AG20443 (cell line): ENCODE measurements around the gene ARHGAP18.

Experiments
- DNase-seq: peaks from one replicate; pipeline ENCODE4 v3.0.0; 2012; ENCODE audit warnings: low spot score, mixed read lengths

The ARHGAP18 gene

DNA sequence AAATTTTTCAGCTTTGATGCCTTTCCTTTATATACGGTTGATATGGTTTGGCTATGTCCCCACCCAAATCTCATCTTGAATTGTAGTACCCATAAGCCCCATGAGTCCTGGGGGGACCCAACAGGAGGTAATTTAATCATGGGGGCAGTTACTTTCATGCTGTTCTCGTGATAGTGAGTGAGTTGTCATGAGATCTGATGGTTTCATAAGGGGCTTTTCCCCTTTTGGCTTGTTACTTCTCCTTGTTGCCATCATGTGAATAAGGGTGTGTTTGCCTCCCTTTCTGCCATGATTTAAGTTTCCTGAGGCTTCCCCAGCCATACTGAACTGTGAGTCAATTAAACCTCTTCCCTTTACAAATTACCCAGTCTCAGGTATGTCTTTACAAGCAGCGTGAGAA is 66.8 kb downstream of the ARHGAP18 start:
- no peak for DNase-seq

DNA sequence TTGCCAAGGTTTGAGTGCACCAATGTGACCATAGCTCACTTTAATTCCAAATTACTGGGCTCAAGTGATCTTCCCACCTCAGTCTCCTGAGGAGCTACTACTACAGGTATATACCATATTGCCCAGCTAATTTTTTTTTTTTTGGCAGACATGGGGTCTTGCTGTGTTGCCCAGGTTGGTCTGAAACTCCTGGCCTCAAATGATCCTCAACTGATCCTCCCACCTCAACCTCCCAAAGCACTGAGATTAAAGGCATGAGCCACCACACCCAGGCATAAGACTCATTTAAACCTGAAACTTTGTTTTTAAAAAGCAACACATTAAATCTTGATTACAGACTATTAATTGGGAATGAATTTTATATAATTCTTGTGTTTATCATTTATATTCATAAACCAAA is 67.7 kb downstream of the ARHGAP18 start:
- no peak for DNase-seq

DNA sequence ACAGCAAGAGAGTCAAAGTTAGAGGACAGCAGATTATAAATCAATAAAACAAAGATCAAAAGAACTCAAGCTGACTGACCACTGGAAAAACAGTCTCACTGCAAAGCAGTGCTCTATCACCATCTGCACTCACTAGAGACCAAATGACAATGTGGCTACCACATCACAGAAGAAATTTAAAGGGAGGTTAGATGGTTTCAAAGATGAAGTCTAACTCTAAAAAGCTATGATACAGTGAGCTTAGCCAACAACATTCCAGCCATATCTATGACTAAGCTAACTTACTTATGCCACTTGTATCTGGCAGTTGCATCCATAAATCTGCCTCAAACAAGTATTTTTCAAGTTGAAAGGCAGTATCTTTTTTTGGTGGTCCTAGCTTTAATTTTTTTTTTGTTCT is 68.6 kb downstream of the ARHGAP18 start:
- DNase-seq: peak; percentile 43

DNA sequence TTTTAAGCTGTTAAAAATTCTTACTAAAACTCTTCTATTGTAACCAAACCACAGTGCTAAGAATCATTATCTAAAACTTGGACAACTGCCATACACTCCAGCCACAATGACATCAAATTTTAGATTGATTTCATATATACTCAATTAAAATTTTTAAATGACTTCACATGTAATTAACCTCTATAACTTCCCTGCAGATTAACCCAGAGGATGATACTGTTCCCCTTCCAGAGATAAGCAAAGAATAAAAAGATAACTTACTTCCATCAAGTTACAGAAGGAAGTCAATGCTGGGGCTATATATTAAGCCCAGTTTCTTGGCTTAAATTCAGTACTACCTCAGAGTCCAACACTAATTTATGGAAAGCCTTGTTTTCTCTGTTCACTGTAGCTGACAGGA is 71.3 kb downstream of the ARHGAP18 start:
- no peak for DNase-seq

DNA sequence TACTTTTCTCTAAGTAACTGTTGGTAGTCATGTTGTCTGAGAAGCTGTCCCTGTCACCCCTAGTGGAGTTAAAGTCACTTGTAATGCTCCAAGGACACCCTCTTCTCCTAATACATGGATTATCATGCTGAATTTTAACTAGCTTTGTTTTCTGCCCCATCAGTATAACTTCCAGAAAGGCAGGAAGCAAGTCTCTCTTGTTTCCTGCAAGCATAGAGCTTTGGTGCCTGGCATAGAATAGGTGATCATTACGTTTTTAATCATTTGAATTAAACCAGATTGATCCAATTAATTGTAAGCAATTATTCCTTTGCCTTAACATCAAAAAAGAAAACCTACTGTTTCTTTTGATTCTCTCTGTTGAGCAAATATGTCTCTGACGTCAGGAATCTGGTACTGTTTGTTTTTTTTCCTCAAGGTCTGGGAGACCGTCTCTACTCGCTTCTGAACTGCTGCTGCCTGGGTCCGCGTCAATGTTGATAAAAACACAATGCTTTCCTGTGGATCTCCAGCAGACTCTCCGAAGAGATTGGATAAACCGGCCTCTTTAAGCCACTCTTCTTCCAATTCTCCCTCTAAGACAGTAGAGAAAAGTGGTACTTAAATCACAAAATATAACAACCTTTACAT is 71.8 kb downstream of the ARHGAP18 start:
- no peak for DNase-seq

DNA sequence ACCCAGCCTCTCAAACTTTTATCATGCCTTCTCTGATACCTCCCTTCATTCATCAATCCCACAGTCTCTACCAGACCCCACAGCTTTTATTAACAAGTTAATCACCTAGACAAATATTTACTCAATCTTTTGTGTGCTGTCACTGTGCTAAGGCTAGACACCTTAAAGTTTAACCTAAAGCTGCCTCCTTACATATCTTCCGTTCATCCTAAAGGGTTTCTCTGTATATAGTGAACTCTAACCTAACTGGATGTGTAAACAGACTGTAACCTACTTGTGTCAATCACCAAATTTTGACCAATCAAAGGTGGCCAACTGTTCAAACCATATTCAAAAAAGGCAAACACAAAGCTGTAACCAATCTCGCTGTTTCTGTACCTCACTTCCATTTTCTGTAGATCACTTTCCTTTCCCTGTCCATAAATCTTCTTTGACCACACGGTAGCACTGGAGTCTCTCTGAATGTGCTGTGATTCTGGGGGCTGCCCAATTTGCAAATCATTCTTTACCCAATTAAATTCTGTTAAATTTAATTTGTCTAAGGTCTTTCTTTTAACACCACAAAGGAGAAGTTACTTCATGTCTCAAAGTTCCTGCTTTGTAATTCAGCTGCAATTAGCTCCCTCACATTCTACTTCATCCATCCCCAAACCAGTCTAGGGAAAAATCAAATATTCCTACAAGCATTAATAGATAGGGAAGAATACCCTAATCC is 72.5 kb downstream of the ARHGAP18 start:
- DNase-seq: no peak

DNA sequence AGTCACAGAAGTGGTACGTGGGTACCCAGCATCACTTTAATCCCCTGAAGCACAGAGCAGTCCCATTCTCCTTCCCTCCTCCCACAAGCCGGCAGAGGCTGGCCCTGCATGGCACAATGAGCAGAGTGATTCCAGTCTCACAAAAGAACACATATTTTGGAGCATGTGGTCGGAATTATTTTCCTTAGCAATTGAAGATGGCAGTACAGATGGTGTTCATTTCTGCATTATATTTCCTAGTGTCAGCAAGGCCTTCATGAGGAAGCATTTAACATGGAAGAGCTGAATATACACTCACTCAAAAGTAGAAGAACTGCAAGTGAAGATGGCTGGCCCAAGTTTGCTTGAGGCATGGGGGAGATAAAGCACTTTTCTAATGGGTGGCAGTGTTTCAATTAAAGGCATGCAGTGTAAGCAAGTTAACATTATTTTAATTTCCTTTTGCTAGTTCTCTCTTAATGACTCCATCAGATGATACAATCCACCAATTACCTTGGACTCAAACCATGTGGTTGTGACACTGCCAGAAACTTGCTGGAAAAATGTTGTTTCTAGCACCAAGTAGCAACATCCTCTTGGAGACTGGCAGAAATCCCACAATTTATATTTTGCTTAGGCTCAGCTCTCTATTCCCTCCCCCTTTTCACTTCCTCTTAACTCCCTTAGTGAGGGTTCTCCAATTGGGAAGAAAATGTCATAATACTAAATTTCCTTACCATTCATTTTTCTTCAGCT is 74.4 kb downstream of the ARHGAP18 start:
- DNase-seq: peak; percentile 34

DNA sequence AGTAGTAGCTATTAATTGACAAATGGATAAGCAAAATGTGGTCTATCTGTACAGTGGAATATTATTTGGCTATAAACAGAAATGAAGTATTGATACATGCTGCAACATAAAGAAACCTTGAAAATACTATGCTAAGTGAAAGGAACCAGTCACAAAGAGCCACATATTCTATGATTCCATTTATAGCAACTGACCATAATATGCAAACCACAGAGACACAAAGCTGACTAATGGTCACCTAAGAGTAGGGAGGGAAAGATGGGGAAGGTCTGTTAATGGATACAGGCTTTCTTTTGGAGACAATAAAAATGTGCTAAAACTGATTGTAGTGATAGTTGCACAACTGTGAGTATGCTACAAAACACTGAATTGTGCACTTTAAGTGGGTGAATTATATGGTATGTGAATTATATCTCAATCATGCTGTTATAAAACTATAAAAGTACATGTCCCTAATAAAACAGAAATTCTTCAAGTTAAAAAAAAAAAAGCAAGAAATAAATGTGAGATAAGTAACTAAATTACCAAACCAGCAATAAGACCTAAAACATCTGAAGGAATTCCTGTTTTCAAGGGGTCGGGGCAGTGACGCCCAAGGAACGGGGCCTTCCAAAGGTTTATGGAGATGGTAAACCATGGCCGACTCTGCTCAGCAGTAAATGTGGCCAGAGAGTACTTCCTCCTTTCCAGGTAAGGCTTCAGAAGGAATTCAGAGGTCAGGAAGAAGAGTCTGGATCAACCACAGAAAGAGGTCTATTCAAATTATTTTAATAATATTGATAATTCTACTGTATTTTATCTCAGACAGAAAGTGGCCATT is 75.4 kb downstream of the ARHGAP18 start:
- DNase-seq: no peak

DNA sequence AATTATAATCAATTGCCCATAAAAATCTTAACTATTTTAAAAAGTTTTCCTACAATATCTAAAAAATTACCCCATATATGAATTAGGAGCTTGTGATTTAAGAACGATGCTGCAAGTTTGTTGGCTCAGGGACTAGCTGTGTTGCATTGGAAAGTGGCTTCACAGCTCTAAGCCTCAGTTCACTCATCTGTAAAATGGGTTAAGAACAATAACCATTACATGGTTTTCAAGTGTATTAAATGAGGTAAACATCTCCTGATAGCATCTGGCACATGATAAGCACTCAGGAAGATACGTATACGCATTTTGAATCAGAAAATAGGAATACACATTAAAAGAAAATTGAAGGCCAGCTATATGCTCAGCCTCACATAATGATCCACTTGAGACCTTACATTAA is 76.4 kb downstream of the ARHGAP18 start:
- no peak for DNase-seq

DNA sequence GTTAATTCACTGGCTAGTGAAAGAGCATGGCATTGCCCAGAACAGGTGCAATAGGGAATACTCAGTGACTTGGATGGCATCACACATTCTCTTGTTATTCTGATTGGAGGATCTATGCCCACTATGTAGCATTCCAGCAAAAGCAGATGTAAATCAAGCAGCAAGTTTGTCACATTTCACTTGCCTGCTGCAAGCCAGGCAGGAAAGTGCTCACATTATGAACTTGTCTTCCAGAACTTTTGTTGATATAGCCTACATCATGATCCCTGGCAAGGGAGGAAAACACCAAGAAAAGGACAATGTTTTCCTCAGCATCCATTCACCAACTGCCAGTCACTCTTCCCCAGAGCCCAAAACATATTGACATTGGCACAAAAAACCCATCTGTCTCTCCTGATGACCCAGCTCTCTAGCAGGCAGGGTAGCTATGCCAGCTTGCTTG is 77.8 kb downstream of the ARHGAP18 start:
- no peak for DNase-seq

DNA sequence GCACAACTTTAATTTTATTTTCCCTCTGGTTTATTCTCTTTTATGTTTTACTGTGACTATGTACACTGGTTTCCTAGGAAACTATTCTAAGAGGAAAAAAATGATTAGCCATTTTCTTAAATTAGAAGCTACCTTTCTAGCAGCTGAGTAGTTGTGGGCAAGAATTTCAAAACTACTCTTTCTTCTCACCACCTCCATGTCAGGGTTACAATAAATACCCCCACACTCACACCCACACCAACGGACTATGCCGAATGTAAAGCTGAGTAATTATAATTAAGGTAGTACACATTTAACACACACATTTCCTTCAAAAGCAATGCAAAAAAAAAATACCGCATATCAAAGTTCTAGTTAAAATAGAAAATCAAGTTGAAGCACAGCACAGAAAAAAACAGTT is 78.9 kb downstream of the ARHGAP18 start:
- DNase-seq: no peak

DNA sequence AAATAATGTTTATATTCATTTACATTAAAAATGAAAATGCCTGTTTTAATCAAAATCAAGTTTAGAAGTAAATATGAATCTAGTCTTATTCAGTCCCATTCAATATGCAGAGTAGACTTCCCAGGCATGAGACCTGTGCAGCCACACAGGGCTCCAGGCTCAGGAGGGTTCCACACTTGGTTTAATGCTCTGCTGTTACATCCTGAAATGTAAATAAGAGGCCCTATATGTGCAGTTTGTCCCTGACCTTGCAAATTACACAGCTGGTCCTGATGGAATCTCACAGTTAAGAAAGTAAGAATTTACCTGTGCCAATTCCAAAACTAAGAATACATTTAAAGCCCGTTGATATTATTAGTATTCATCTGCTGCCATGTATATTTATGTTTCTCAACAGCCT is 79.4 kb downstream of the ARHGAP18 start:
- DNase-seq: no peak

DNA sequence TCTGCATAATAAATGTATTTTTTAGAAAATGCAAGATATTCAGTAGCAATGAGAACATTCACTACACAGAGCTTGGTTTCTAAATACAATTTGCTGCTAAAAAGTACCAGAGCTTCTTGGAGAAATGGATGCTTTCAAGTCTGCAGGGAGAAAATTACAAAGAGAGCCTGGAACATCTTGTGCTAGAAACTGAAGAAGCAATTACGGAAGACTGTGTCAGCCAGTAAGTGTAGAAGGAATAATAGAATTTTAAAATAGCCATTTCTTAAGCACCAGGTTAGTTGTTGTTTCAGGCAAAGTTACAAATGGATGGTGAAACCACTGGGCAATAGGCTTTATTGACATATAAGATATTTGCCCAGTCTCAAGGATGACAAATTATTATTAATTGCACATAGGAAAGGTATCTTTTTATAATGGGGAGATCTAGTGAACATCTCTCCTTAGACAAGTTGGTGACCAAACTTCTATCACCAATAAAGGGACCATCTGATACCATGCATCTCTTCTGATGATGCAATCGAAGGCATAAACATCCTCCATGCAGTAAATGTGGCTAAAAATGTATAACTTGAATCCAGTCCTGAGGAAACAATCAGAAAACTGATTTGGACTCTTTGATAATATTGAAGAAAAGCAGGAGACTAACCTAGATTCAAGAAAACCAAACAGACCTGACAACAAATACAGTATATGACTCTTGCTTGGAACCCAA is 81.7 kb downstream of the ARHGAP18 start:
- no peak for DNase-seq

DNA sequence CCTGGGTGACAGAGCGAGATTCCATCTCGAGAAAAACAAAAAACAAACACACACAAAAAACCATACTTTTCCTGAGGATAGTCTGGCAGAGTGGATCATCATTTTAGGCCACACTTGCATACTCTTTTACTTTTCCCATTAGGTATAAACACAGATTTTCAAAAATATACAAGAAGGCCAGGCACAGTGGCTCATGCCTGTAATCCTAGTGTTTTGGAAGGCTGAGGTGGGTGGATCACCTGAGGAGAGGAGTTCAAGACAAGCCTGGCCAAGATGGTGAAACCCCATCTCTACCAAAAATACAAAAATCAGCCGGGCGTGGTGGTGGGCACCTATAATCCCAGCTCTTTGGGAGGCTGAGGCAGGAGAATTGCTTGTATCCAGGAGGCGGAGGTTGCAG is 85.5 kb downstream of the ARHGAP18 start:
- DNase-seq: no peak

DNA sequence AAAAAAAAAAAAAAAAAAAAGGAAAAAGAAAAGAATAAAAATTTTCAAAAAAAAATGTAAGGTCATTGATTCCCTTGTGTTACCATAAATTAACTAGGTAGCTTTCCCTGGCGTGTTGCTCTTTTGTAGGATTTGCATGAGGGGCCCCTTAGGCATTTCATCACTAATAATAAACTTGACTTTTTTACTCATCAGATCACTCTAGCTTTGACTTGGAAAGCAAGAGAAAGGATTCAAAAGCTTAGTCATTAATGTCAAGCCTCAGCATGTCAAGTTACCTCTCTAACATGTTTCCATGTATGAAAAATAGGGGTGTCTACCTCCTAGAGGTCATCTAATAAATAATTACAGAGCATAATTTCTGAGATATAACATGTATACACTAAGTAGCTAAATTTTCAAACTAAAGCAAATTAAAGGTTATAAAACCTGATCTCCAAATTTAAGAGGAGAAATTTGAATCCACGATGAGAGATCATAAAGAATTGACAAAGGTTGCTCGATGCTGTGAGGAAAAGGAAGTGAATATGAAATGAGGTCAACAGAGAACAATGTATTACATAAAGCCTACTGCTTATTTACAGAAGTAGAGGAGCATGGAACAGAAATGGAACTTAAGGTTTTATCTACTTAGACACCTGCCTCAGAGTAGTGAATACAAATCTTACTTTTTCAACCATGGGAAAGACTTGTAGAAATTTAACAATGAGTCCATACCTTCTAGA is 86.8 kb downstream of the ARHGAP18 start:
- DNase-seq: no peak

DNA sequence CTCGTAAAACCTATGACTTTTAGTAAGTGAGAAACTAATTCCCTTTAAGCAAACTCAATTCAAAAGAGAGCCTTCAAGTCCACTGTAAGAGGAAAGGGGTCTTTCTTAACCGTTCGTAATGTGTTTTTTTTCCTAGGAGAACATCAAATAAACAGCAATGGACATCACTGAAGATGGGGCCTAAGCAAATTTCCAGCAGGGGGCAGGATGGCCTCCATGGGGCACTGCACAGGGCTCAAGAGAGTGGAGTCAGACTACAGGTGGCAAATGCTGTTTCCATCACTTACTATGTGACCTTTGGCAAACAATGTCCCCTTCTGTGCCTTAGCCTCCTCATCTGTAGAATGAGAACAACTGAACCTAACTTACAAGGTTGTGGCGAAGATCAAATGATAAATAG is 88.7 kb downstream of the ARHGAP18 start:
- DNase-seq: no peak

DNA sequence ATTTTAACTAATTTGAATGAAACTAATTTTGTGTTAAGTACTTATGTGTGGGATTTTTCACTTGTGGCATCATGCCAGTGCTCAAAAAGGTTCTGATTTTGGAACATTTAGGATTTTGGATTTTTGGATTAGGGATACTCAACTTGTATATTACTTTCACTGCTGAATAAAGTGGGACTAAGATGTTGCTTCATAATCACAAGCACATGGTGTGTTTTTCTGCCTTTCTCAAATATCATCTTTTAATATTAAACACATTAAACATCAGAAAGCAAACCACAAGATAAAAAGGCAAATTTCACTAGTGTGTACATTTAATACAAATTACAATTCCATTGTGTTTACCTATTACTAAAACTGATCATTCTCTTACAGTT is 89.8 kb downstream of the ARHGAP18 start:
- DNase-seq: no peak

DNA sequence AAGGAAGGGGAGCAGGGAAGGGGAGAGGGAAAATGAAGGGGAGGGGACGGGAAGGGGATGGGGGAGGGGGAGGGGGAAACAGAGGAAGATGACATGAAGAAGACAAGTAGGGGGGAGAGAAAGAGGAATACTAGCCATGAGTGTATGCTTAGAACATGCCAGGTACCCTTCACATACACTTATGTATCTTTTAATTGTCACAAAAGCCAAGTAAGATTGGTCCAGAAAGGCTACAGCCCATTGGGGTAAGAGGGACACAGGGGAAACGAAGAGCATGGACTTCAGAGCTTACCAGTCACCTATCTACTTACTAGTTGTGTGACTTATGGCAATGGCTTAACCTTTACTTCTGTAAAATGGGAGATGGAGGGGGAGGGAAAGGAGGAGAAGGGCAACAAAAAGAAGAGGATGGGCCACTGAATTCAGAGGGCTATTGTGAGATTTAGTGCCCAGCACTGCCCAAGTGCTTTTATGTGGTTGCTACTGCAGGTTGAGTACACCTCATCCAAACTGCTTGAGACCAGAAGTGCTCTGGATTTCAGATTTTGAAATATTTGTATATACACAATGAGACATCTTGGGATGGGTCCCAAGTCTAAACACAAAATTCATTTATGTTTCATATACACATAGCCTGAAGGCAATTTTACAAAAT is 90.3 kb downstream of the ARHGAP18 start:
- no peak for DNase-seq

DNA sequence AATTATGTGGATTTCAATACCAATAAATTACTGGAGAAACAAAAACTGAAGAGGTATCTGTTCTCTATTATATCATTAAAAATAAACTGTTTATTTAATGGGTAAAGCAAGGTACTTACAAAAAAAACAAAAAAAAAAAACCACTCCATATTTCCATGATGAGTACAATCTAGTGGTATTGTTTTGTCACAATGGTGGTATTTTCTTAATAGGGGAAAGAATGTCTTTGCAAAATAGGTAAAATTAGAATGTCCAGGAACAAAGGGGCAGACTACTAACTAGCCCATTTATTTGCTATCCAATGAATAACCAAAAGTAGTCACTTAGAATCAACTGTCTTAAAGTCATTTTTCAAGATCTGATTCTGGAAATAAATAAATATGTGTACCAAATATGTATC is 92.0 kb downstream of the ARHGAP18 start:
- peak; percentile 22 for DNase-seq

DNA sequence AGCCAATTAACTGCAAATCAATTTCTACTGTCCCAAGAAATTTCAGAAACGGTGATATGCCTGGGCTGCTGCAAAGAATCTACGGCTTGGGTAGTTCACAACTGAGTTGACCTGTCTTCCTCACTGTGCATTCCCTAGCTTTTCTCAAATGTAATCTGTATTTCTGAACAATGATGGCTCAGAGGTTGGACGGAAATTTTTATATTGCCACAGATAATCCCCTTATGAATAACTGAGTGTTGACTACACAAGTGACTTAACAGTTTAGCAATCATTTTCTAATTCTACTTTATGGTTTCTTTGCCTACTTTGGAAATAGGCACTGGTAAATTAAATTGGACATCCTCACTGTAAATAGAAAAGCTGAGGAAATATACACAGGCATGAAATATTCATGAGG is 94.5 kb downstream of the ARHGAP18 start:
- no peak for DNase-seq

DNA sequence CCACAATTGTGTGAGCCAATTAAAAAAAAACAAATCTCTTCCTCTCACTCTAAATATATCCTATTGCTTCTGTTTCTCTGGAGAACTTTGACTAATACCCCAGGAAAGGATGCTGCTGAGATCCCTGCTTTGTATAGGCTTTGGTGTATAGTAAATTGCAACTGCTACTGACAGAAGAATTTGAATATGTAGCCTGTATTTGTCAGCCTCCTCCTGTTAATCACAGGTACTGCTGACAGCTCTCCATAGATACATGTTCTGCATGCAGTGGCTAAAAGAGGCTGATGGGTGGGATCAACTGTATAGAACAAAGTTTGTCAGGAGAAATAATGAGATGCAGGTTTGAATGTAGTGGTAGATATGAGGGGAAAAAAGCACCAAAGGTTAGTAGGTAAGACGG is 95.0 kb downstream of the ARHGAP18 start:
- no peak for DNase-seq
